ENCODE data around the gene RTL1.

GRCh38 chr14:100864960-100865681 is 38.4 kb downstream of the RTL1 start:
- TF ChIP-seq, protein P1, sequence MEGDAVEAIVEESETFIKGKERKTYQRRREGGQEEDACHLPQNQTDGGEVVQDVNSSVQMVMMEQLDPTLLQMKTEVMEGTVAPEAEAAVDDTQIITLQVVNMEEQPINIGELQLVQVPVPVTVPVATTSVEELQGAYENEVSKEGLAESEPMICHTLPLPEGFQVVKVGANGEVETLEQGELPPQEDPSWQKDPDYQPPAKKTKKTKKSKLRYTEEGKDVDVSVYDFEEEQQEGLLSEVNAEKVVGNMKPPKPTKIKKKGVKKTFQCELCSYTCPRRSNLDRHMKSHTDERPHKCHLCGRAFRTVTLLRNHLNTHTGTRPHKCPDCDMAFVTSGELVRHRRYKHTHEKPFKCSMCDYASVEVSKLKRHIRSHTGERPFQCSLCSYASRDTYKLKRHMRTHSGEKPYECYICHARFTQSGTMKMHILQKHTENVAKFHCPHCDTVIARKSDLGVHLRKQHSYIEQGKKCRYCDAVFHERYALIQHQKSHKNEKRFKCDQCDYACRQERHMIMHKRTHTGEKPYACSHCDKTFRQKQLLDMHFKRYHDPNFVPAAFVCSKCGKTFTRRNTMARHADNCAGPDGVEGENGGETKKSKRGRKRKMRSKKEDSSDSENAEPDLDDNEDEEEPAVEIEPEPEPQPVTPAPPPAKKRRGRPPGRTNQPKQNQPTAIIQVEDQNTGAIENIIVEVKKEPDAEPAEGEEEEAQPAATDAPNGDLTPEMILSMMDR (conservative IDR thresholded peaks at IDR 0.05): no peak
- no peak for TF ChIP-seq ZFX (IDR thresholded peaks at IDR 0.05)

Measured in C4-2B (cell line).